NCI-H510A treated with DMSO at 0.1 percent for 48 hours (cell line): ENCODE measurements around the gene BRMS1.
"Not testable (repeated sequence)": the region's sequence is repeated elsewhere in the genome, so short reads cannot be mapped to it uniquely, and the experiment has no call there.

ENCODE experiments used
- DNase-seq: peaks from one replicate; lab custom pipeline; 2025; lab: John Stamatoyannopoulos, UW

The BRMS1 gene

DNA sequence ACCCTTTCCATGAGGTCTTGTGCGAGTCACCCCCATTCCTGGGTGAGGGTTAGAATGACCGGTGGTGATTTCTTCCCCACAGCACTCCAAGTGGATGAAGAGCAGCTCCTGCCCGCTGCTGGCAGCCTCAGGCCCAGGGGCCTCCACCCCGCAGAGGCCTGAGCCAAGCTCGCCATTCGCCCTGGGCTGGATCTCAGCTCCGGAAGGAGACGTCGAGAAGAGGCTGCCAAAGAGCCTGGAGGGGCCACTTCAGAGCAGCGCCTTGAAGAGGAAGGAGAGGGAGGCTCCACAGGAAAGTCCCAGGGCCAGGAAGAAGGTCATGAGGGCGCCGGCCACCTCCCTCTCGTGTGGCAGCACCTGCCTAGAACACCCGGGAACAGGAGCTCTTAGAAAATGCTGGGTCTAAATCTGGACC, 18.3 kb upstream of the BRMS1 start:
- DNase-seq: no peak

DNA sequence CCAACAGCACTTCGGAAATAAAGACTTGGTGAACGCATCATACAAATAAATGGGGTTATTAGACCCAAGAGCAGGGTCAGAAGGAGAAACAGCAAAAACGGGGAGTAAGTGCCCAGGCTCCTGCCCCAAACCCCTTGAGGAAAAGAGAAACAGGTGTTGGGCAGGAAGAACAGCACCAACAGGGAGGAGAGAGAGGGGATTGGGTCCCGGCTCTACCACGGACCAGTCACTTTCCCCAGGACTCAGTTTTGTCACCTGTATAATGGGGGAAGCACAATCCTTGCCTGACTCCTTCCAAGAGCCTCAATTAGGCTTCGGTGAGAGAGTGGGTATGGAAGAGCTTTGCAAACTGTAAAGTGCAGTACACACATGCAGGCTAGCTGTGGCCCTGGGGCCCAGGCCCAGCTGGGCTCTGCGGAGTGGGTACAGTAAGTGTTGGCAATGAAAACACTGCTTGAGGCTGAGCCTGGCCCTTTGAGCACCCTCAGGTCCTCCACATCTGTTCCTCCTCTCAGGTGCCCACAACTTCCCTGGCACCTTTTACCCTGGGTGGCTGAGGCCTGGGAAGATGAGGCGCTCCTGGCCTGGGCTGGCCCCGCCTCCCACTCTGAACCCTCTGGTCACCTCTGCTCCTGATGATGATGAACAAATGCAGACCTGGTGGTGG, 17.7 kb upstream of the BRMS1 start:
- no peak for DNase-seq

GRCh38 chr11:66361502-66361941, 16.6 kb upstream of the BRMS1 start:
- DNase-seq: no peak

- no peak for DNase-seq
These were observed 15.6 kb upstream of the BRMS1 start for GRCh38 chr11:66360406-66361073.

DNA sequence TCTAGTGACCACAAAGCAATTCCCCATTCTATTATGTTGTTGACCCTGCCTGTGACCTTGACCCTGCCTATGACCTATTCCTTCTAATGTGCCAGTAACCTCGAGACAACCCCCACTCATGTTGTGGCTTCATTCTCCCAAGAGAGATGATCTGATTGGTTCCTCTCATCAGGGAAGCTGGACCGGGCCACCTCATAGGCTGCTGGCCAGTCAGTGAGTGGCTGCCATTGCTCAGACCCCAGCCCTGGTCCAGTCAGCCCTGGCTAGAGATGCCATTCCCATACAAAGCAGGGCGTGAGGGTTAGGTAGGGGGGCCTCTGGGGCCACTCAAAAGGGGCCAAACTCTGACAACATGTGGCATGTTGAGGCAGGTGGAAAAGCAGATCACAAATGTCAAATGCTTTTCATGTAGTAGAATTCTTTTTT, 14.8 kb upstream of the BRMS1 start:
- DNase-seq: no peak

GRCh38 chr11:66350560-66351235, 5.8 kb upstream of the BRMS1 start:
- not testable (repeated sequence) for DNase-seq

DNA sequence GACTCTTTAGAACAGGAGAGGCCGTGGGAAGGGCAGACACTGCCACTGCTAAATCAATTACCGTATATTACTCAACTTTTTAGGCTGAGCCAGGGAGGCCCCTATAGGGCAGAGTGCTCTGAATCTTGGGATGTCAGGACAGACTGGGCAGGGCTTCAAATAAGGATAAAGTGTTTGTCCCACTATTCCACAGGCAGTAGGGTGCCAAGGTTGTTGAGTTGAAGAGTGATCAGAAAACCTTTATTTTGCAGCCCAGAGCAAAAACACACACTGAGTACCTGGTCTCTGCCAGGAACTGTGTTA, 4.1 kb upstream of the BRMS1 start:
- DNase-seq: no peak

DNA sequence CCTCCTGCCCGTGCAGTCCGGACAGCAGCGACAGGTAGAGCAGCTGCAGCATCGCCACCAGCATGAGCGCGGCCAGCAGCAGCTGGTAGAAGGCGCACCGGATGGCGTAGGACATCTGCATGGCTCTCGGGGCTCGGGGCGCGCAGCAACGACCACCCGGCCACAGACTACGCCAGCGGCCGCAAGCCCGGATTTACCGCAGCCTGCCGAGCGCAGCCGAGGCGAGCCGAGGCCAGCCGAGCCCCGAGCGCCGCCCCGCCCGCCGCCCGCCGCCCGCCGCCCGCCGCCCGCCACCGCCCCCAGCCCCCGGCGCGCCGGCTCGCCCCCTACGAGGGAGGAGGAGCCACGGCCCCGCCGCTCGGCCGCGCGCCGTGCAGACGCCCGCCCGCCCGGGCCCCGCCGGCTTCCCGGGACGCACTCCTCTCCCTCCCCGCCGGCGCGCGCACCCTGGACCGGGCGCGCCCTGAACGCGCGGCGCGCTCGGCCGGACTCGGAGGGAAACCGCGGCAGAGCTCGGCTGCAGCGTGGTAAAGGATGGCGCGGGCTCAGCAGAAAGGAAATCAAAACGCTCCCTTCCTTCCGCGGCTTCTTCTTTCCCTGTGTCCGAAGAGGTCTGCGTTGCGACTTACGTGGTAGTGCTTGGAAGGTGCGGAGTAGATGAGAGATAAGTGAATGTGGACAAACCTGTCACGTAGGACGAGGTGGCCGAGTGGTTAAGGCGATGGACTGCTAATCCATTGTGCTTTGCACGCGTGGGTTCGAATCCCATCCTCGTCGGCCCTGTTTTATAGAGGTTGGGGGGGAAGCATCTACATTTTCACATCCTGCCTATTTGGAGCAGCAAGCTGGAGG, 2.7 kb upstream of the BRMS1 start, which contains the start of gene B4GAT1:
TSS of gene B4GAT1 (minus strand) at position 205 of the 852 bp plus-strand sequence. CDS start at position 121, 84 bp downstream.
- peak; percentile 93 for DNase-seq

GRCh38 chr11:66346476-66347424, 1.8 kb upstream of the BRMS1 start:
- DNase-seq: no peak

GRCh38 chr11:66345316-66345649, 379 bp upstream of the BRMS1 start:
- DNase-seq: no peak

DNA sequence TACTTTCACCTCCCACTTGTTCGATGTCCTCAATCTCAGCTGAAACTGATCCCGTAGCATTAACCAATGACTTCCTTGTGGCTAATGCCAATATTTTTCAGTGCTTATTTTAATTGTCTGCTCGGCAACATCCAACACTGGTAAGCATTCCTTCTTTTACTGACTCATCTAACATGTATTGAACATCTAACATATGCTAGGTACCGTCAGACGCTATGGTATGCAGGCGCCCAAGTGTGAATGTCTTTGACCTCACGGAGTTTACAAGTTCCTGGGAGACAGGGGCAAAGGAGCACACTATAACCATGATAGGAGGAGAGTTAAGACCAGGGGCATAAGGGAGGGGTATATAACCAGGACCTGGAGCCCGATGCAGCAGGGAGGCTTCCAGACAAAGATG, 1.7 kb downstream of the BRMS1 start:
- no peak for DNase-seq

- DNase-seq: no peak
These were observed 3.3 kb downstream of the BRMS1 start for GRCh38 chr11:66341502-66342126.

GRCh38 chr11:66340596-66341501, 4.1 kb downstream of the BRMS1 start:
- no peak for DNase-seq

- no peak for DNase-seq
These were observed 5.0 kb downstream of the BRMS1 start for GRCh38 chr11:66339686-66340483.

DNA sequence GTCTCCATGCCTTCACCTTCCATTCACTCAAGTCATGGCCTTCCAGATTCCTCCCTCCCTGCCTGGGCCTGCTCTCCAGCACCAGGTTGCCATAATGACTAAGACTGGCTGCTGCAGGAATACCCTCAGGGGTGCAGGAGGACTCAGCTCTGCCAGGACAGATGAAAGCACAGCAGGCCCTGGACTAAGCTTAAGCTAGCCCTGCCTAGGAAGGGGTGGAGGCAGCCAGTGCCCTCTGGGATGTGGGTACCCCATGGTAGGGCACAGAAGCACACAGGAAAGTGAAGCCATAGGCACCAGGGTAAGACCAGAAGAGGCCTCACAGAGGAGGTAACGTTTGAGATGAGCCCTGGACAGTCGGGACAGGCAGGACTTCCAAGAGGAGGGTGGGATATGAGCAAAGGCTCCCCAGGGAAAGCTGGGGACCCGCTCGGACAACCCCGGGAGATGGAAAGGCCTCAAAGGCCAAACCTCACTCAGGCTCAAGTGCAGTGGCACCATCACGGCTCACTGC, 5.7 kb downstream of the BRMS1 start:
- no peak for DNase-seq

DNA sequence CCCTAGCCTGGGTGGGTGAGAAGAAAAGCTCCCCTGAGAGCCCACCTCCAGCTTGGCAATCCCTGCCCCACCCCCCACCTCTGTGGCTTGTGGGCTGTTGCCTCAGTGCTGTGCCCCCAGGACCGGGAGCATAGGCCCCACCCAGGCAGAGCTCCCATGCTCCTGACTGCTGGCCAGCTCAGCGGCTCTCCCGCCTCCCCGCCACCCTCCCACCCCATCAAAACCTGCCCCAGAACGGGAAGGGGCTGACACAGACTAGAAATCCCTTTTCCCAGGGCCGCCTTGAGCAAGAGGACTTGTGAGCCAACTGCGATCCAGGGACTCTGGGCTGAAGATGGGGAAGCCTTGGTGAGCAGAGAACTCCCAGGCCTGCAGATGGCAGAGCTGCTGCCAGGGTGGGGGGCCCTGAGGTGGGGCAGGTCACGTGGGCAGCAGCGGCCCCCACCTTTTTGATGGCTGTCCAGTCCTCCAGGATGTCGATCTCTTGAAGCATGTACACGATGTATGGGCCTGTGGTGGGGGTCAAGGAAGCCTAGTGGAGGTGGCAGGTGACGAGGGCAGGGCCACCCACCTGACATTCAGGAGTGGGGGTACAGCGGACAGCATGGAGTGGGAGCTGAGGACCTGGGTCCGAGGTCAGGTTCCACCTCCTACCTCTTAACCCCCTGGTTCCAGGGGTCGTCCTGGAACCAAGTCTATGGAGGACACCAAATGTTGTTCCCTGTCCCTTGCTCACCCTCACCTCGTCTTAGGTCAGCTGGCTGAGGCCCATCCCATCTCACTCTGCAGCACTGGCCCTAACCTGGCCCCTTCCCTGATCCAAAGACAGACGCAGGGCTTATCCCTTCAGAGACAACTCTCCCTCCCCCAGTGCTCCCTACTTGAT, 6.4 kb downstream of the BRMS1 start:
- DNase-seq: no peak

DNA sequence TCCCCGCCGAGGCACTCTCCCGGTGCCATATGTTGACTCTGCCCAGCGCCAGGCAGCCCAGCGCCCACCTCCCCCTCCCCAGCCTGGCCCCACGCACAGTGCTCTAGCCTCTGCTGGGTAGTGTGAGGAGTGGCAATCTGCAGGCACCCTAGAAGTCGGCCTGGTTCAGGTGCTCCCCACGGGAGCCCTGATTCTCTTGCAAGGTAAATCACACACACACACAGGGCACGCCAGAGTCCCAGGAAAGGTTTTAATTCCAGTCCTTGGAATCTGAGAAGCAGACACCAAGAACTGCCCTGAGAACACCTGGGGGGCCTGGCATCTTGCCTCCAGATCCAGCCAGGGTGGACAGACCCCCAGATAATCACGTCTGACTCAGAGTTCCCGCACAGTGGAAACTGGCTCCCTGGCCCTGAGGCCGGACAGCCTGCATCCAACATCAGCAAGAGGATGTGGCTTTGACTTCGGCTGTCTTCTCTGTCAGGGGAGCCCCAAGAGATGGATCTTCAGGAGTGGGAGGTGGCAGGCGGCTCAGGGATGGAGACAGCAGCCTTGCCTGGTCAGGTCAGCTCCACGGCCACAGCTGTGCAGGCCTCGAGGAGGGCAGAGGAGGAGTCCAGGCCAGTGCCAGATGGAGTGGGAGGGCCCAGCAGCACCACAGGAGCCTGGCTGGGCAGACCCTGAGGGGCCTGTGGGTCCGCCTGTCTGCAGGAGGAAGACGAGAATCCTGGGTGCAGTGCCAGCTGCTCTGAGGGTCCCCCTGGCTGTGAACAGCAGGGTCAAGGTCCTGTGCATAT, 7.6 kb downstream of the BRMS1 start:
- no peak for DNase-seq
